Sigmoid colon (tissue), 4 donors: ENCODE data around the gene LPO.

ENCODE experiments used
- CTCF ChIP-seq, 4 experiments: fragments of 450-650 bp in 3 of 4; fragments of 200-600 bp in 1 of 4; IDR thresholded peaks; one replicate each; pipeline ENCODE4 v1.5.1; 2016 to 2019; ENCODE audit warnings: antibody characterized with exemption in 4 of 4, mild to moderate bottlenecking in 3 of 4, moderate library complexity in 2 of 4
- EP300 ChIP-seq, 4 donors: sonication (generic); formaldehyde crosslinking; IDR thresholded peaks; one replicate each; pipeline ENCODE4 v1.6.1; 2017; ENCODE audit warnings: antibody characterized with exemption in 4 of 4
- POLR2A ChIP-seq, 2 donors: fragments of 450-650 bp; IDR thresholded peaks; one replicate each; pipeline ENCODE4 v1.6.1; 2016; ENCODE audit warnings: antibody characterized with exemption in 2 of 2, mild to moderate bottlenecking in 2 of 2, moderate library complexity in 2 of 2

DNA sequence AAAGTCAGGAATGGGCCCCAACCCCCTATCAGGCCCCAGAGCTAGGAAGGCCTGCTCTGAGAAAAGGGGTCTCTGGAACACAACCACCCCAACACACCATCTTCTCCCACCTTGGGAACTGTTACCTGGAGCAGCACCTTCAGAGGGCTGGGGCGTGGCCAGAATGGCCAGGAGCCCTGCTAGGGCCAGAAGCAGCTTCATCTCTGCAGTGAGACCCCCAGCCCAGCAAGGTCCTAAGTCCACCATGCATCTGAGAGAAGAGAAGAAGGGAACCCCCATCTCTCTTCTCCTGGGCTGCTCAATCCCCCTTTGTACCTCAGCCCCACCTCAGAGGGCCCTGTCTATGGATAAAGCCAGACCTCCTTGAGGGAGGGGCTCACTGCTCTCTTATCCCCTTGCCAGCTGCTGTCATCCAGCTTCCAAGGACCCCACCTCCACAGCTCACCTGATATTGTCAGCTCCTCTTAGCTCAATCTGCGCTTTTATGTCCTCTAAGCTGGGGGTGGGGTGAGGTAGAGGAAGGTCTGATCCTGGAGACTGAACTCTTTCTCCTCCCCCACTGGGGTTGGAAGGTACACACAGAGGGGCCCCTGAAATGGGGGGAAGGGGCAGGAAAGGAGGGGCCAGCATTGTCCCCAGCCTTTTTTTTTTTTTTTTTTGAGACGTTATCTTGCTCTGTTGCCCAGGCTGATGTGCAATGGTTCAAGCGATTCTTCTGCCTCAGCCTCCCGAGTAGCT, 42.3 kb downstream of the LPO start, which contains the start of gene MPO:
- TF ChIP-seq POLR2A (IDR thresholded peaks at IDR 0.05) (no peak), CTCF (IDR thresholded peaks at IDR 0.05) (no peak), EP300 (IDR thresholded peaks at IDR 0.05) (no peak)
